Ishikawa (cell line): ENCODE results near the gene DCTPP1.

Experiments
- CEBPB ChIP-seq: IDR thresholded peaks from 2 replicates; pipeline ENCODE4 v1.6.1; 2012
- CREB1 ChIP-seq: IDR thresholded peaks from 2 replicates; pipeline ENCODE4 v1.6.1; 2012; ENCODE audit warnings: low read depth
- EGR1 ChIP-seq: IDR thresholded peaks from 2 replicates; pipeline ENCODE4 v1.6.1; 2012
- EP300 ChIP-seq: IDR thresholded peaks from 2 replicates; pipeline ENCODE4 v1.6.1; 2012; ENCODE audit warnings: borderline replicate concordance
- FOXM1 ChIP-seq: IDR thresholded peaks from 2 replicates; pipeline ENCODE4 v1.6.1; 2012; ENCODE audit warnings: low read depth, borderline replicate concordance
- NFIC ChIP-seq: IDR thresholded peaks from 2 replicates; pipeline ENCODE4 v1.6.1; 2012
- RAD21 ChIP-seq: IDR thresholded peaks from 2 replicates; pipeline ENCODE4 v1.6.1; 2012; ENCODE audit warnings: low read depth
- TAF1 ChIP-seq: IDR thresholded peaks from 2 replicates; pipeline ENCODE4 v1.6.1; 2012; ENCODE audit warnings: low read depth, mild to moderate bottlenecking
- TCF12 ChIP-seq: IDR thresholded peaks from 2 replicates; pipeline ENCODE4 v1.6.1; 2012; ENCODE audit warnings: low read depth
- TEAD4 ChIP-seq: IDR thresholded peaks from 2 replicates; pipeline ENCODE4 v1.6.1; 2012
- YY1 ChIP-seq: IDR thresholded peaks from 2 replicates; pipeline ENCODE4 v1.6.1; 2012; ENCODE audit warnings: low read depth
- ZBTB7A ChIP-seq: IDR thresholded peaks from 2 replicates; pipeline ENCODE4 v1.6.1; 2012; ENCODE audit warnings: low read depth
- TF ChIP-seq, protein P1 (sequence below): IDR thresholded peaks from 2 replicates; pipeline ENCODE4 v1.6.1; 2012; ENCODE audit warnings: low read depth, mild to moderate bottlenecking
- TF ChIP-seq, protein P2 (sequence below): IDR thresholded peaks from 2 replicates; pipeline ENCODE4 v1.6.1; 2012
- TF ChIP-seq, protein P3 (sequence below): IDR thresholded peaks from 2 replicates; pipeline ENCODE4 v1.6.1; 2012

DCTPP1 gene

DNA sequence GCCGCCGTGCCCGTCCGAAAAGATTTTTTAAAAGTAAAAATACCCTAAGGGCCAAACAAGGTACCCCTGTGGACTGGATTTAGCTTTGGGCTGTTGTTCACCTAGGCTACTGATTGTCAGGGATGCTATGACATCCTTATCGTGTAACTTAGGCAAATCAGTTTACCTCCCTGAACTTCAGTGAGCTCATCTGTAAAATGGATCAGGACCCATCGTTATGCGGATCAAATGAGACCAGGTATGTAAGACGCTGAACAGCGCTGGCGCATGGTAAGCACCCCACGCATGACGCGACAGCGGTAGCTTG lies 23.1 kb downstream of the DCTPP1 start:
- TF ChIP-seq NFIC (no peak), RAD21 (no peak), FOXM1 (no peak), YY1 (no peak), TEAD4 (no peak), TAF1 (no peak), CREB1 (no peak), ZBTB7A (no peak), EP300 (no peak), CEBPB (no peak)
- TF ChIP-seq, protein P1, sequence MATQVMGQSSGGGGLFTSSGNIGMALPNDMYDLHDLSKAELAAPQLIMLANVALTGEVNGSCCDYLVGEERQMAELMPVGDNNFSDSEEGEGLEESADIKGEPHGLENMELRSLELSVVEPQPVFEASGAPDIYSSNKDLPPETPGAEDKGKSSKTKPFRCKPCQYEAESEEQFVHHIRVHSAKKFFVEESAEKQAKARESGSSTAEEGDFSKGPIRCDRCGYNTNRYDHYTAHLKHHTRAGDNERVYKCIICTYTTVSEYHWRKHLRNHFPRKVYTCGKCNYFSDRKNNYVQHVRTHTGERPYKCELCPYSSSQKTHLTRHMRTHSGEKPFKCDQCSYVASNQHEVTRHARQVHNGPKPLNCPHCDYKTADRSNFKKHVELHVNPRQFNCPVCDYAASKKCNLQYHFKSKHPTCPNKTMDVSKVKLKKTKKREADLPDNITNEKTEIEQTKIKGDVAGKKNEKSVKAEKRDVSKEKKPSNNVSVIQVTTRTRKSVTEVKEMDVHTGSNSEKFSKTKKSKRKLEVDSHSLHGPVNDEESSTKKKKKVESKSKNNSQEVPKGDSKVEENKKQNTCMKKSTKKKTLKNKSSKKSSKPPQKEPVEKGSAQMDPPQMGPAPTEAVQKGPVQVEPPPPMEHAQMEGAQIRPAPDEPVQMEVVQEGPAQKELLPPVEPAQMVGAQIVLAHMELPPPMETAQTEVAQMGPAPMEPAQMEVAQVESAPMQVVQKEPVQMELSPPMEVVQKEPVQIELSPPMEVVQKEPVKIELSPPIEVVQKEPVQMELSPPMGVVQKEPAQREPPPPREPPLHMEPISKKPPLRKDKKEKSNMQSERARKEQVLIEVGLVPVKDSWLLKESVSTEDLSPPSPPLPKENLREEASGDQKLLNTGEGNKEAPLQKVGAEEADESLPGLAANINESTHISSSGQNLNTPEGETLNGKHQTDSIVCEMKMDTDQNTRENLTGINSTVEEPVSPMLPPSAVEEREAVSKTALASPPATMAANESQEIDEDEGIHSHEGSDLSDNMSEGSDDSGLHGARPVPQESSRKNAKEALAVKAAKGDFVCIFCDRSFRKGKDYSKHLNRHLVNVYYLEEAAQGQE, result no peak
- TF ChIP-seq, protein P2, sequence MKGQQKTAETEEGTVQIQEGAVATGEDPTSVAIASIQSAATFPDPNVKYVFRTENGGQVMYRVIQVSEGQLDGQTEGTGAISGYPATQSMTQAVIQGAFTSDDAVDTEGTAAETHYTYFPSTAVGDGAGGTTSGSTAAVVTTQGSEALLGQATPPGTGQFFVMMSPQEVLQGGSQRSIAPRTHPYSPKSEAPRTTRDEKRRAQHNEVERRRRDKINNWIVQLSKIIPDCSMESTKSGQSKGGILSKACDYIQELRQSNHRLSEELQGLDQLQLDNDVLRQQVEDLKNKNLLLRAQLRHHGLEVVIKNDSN, result no peak

DNA sequence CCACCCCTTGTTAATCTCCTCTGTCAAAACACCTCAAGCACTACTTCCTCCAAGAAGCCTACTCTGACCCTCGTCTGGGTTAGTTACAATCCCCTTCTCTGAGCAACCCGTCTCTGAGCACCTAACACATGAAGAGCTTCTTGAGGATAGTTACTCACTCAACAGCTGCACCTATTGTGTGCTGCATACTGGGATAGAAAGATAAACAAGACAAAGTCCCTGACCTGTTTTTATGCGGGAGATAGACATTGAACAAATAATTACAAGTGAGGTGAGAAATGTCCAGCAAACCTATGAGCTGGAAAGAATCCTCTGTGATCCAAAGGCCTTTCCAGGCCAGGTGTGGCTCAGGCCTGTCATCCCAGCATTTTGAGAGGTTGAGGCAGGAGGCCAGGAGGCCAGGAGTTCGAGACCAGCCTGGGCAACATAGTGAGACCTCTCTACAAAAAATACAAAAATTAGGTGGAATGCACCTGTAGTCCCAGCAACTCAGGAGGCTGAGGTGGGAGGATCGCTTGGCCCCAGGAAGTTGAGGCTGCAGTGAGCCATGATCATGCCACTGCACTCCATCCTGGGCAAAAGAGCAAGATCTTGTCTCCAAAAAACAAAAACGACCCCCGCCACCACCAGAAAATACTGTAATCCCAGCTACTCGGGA lies 27.9 kb downstream of the DCTPP1 start:
- TF ChIP-seq YY1 (no peak), CEBPB (no peak), CREB1 (no peak), EGR1 (no peak), TCF12 (no peak), TAF1 (no peak), TEAD4 (no peak), ZBTB7A (no peak), RAD21 (no peak), FOXM1 (no peak), EP300 (no peak), NFIC (no peak)
- TF ChIP-seq, protein P2, result no peak
- TF ChIP-seq, protein P1, result no peak
- TF ChIP-seq, protein P3, sequence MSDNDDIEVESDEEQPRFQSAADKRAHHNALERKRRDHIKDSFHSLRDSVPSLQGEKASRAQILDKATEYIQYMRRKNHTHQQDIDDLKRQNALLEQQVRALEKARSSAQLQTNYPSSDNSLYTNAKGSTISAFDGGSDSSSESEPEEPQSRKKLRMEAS, result no peak

DNA sequence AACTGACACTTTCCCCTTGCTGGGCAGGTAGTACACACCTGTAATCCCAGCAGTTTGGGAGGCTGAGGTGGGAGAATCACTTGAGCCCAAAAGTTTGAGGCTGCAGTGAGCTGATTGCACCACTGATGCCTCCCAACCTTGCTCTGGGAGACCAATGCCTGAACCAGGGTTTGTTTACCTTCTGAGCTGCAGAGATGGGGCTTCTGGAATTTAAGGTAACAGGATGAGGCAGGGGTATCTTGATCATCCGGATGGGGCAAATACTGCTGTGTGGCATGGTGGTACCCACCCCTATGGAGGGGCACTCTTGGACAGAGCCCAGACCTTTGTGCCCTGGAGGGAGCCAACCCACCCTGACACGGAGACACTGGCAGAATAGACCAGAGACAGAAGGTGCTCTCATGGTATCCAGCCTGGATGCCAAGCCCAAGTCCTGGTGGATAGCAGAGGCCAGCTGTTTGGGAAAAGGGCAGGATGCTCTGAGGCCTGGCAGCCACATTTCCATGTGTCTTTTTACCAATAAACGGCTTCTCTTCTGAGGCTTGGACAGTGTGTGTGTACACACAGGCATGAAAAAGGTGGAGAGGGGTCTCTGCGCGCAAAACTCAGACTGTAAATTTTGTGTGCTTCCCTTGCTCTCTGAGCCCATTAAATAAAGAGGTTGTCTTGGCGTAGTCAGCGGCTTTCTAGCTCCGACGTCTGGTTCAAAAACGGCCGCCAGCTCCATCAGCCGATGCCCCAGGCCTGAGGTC lies 30.2 kb downstream of the DCTPP1 start:
- TF ChIP-seq CREB1, result no peak
- TF ChIP-seq ZBTB7A, result no peak
- TF ChIP-seq EGR1, result no peak

DNA sequence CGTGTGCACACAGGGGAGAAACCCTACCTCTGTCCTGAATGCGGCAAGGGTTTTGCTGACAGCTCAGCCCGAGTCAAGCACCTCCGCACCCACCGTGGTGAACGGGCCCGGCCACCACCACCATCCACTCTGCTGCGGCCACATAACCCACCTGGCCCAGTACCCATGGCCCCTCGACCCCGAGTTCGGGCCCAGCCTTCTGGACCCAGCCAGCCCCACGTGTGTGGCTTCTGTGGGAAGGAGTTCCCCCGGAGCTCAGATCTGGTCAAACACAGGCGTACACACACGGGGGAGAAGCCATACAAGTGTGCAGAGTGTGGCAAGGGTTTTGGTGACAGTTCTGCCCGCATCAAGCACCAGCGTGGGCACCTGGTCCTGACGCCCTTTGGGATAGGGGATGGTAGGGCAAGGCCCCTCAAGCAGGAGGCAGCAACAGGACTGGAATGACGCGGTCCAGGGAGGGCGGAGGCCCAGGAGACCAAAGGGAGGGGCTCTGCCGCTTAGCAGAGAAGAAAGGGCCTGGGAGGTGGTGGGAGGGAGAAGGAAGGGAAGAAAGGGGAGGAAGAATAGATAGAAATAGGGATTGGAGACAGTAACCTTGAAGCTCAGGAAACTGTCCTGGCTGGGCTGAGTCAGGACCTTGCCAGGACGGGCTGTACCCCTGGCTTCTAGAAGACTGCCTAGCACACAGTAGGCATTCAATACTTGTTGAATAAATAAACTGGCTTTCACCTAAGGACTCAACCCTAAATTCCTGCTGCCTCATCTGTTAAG lies 31.0 kb downstream of the DCTPP1 start:
- TF ChIP-seq YY1 (no peak), EGR1 (no peak), CEBPB (no peak), ZBTB7A (no peak), RAD21 (no peak), TEAD4 (no peak), FOXM1 (no peak), EP300 (no peak), TCF12 (no peak), NFIC (no peak), TAF1 (no peak), CREB1 (no peak)
- TF ChIP-seq, protein P1, result no peak
- TF ChIP-seq, protein P2, result no peak
- TF ChIP-seq, protein P3, result no peak
